ENCODE measurements around the gene SLIT3.

DNA sequence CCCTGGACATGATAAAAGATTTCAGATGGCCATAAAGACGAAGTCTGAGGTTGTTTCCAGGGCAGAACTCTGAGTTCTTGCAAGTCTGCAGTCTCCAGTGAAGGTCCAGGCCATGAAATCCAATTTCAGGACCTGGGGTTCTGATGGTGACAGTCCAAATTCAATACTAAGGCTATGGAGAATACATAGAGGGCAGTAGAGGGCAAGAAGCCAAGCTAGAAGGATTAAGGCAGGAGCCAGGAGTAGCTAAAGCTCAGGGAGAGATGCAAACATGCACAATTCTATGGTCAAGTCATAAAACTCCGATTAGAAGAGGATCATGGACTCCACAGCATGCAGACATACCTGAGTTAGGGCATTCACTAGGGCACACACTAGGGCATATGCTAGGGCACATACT is 11.4 kb downstream of the SLIT3 start:
- TF ChIP-seq EZH2 (IDR thresholded peaks at IDR 0.05): no peak
- no peak for TF ChIP-seq POLR2AphosphoS5 (IDR thresholded peaks at IDR 0.05; ENCODE audit: borderline replicate concordance, low read depth, low read length)
- no peak for TF ChIP-seq FOXP2 (optimal IDR thresholded peaks at IDR 0.05; ENCODE audit: control extremely low read depth, extremely low read length, insufficient read depth)

Measured in SK-N-MC (cell line).